DND-41 (cell line): ENCODE data around the gene EIF4E3.

Experiments used
- CTCF ChIP-seq: IDR thresholded peaks from 2 replicates; pipeline ENCODE4 v1.5.1; 2012; ENCODE audit warnings: borderline replicate concordance, low read length, moderate library complexity, mild to moderate bottlenecking; ENCODE audit not compliant: poor library complexity, severe bottlenecking; ENCODE audit errors: extremely low read depth
- EZH2 ChIP-seq: IDR thresholded peaks from 3 replicates; pipeline ENCODE4 v1.6.1; 2012; ENCODE audit warnings: borderline replicate concordance, low read depth, mild to moderate bottlenecking, moderate library complexity, low read length, inconsistent platforms; ENCODE audit not compliant: severe bottlenecking

- TF ChIP-seq CTCF = no peak
- no peak for TF ChIP-seq EZH2
Measured at GRCh38 chr3:71701251-71701762, 23.9 kb downstream of the EIF4E3 start.
